ENCODE data around the gene RELL2. TPM values are rescaled to one million over a fixed set of nuclear protein-coding genes. Genes with fewer than 3 reads are reported as not detected.
"Not testable (repeated sequence)": the region's sequence is repeated elsewhere in the genome, so short reads cannot be mapped to it uniquely, and the experiment has no call there.

RELL2 gene, protein sequence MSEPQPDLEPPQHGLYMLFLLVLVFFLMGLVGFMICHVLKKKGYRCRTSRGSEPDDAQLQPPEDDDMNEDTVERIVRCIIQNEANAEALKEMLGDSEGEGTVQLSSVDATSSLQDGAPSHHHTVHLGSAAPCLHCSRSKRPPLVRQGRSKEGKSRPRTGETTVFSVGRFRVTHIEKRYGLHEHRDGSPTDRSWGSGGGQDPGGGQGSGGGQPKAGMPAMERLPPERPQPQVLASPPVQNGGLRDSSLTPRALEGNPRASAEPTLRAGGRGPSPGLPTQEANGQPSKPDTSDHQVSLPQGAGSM
- 1 to 10 TPM in 1 of 4 donors, under 1 TPM in 3; 0.57 to 1.3 (median 0.75) TPM for polyA plus RNA-seq (ENCODE audit: insufficient read length in 4 of 4)

GRCh38 chr5:141636413-141637122 lies at the start of gene RELL2, which contains the start of gene HDAC3:
Gene RELL2 (plus strand): TSS chr5:141636997. CDS start chr5:141638226, 1,229 bp downstream.
Gene HDAC3 (minus strand): TSS chr5:141636849. CDS start chr5:141636790, 59 bp downstream.
- peak in 2 of 4 donors; percentile 76 to 78 for DNase-seq (ENCODE audit: low read depth in 4 of 4, low spot score in 3 of 4)

GRCh38 chr5:141590127-141590526 lies 46.7 kb upstream of the RELL2 start:
- no peak for DNase-seq (ENCODE audit: low read depth in 4 of 4, low spot score in 3 of 4)

DNA sequence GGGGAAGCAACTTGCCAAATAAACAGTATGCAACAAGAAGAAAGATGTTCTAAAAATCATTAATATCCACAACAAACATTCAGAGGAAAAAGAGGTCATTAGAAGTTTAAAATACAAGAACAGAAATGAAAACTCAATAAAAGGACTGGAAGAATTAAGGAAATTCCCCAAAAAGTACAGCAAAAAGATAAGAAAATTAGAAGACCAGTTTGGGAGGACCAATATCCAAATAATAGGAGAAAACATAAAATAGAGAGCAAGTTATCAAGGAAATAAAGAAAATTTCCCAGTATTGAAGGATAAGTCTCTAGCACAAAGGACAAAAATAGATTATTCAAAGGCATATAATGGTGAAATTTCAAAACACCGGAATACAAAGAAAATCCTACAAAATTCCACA lies 39.9 kb upstream of the RELL2 start:
- no peak for DNase-seq (ENCODE audit: low read depth in 4 of 4, low spot score in 3 of 4)

DNA sequence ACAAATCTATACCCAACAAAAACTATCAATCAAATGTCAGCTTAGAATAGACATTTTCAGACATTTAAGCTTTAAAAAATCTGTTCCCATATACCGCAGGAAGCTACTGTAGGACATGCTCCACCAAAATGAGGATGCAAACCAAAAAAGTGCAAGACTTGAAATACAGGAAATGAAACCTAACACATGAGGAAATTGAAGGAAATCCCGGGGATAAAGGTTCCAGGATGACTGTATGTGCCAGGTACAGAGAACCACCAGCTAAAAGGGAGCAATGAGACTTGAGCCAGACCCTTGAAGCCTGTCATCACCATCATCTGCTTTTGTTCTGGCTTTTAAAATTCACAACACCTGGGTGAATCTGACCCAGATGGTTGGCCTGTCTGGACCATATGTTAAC lies 39.4 kb upstream of the RELL2 start:
- DNase-seq (ENCODE audit: low read depth in 4 of 4, low spot score in 3 of 4), result no peak

- DNase-seq (ENCODE audit: low read depth in 4 of 4, low spot score in 3 of 4), result no peak
Measured at GRCh38 chr5:141597814-141598213, 39.0 kb upstream of the RELL2 start.

DNA sequence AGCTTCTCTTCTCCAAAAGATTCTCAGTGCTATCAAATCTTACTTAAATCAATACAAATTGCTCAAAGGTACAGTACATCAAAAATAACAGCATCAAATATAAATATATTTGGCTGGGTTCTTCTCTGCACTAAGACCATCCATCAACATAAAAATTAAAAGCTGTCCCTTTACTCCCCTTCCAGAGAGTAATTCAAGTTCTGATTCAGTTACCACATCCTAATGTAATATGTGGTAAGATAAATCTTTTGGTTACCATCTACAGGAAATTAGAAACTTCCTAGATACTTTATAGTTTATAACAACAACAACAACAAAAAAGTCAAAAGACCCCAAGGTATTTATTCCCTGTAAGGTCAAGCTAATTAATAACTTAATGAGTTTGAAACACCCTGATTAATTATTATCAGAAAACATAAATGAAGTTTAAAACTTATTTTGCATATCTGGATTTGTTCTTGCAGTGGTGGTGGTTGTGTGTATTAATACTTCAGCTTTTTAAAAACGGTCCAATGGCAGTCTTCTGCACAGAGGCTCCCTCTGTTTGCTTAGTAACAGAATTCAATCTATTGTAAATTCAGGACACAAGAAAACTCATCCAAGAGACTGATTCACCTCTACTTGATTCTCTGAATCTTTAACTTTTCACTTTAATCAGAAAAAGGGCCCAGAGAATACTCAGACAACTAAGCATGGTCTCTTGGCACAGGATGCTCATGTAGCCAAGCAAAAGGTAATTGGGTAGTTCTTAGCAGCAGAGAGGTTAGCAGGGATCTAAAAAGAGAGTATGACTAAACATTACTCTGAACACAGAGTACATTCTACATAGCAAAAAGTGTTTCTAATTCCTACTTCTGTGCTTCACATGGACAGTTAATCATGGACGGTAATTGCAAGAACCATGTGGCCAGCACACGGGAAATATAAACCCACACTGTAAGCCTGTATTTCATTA lies 38.1 kb upstream of the RELL2 start:
- DNase-seq (ENCODE audit: low read depth in 4 of 4, low spot score in 3 of 4), result no peak

GRCh38 chr5:141602606-141603005 lies 34.2 kb upstream of the RELL2 start:
- DNase-seq (ENCODE audit: low read depth in 4 of 4, low spot score in 3 of 4), result no peak

- DNase-seq (ENCODE audit: low read depth in 4 of 4, low spot score in 3 of 4), result no peak
Measured at GRCh38 chr5:141603923-141604717, 32.7 kb upstream of the RELL2 start.

DNA sequence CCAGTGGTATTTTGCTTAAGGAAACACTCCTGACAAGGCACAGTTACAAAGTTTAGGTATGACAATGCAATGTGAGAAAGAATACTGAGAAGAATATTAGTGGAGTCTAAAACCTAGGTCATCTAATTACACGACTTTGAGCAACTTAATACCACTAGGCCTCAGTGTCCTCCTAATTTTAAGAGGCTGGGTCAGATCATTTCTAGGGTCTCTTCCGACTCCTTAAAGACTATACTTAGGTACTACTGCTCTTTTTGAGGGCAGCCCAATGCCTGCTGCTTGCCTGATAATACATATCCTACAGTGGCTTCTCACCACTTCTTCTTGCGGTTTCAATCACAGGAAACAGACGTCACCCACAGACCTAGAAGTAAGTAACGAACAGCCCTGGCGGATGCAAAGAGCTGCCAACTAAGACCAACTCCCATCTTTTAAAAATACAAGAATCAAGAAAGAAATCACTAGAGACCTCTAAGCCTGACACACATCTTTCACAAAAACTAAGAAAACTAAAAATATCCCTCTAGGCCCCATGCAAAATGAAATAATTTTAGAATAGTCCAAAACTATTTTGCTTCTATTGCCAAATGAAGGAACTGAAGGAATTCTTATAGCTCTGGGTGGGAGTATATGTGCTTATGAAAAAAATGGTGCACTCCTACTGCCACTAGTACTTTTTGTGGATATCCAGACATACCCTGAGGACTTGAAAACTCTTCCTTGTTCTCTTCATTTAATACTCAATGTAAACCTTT lies 31.1 kb upstream of the RELL2 start:
- DNase-seq (ENCODE audit: low read depth in 4 of 4, low spot score in 3 of 4), result no peak

- DNase-seq (ENCODE audit: low read depth in 4 of 4, low spot score in 3 of 4), result no peak
Measured at GRCh38 chr5:141608046-141608445, 28.8 kb upstream of the RELL2 start.

DNA sequence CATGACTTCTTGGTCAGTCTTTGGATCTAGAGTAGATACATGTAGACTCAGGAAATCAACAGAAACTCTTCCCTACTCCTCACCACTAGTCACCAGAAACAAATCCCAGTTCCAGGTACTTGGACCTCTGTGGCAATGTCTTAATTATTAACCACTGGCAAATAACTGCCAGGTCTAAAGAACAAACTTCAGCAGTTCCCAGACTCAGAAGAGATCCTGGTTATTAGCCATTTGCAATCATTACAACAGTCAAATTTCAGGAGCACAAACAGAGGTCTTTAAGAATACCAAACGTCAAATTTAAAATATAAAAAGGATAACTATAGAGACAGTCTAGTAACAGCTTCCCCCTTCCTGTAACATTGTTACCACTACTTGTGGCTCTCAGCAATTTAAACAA lies 28.2 kb upstream of the RELL2 start:
- DNase-seq (ENCODE audit: low read depth in 4 of 4, low spot score in 3 of 4), result no peak

DNA sequence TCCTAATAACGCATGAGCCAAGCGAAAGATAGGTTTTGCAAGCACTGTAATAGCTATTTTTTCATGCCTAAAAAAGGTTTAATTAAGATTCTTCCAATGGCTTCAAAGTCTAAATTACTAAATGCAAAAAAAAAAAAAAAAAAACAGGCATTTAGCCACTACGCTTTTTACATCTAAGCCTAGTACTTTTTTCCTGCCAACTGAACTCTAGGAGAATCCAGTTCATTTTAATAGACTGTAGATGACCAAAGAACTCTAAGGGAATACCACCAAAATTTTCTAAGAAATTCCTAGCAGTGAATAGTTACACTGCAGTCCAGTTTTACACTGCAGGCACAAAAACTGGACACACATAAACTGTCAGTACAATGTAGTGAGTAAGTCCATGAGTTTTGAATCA lies 27.8 kb upstream of the RELL2 start:
- DNase-seq (ENCODE audit: low read depth in 4 of 4, low spot score in 3 of 4), result no peak

DNA sequence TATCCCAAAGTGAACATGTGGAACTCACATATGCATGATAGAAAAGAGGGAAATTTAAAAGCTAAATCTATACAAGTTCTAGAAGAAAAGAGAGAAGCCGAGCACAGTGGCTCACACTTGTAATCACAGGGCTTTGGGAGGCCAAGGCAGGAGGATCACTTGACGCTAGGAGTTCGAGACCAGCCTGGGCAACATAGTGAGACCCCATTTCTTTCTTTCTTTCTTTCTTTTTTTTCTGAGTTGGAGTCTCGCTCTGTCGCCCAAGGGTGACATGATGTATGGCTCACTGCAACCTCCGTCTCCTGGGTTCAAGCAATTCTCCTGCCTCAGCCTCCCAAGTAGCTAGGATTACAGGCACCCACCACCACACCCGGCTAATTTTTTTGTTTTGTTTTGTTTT lies 26.9 kb upstream of the RELL2 start:
- DNase-seq (ENCODE audit: low read depth in 4 of 4, low spot score in 3 of 4), result not testable (repeated sequence)

DNA sequence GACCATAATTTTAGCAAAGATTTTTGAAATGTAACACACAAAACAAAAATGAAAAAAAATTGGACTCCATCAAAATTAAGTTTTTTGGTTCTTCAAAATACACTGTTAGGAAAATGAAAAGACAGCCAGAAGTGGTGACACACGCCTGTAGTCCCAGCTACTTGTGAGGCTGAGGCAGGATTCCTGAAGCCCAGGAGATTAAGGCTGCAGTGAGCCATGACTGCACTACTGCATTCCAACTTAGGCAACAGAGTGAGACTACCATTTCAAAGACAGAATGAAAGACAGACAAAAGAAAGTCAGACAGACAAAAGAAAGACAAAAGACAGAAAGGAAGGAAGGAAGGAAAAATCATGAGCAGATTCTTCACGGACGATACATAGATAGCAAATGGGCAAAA lies 25.5 kb upstream of the RELL2 start:
- no peak for DNase-seq (ENCODE audit: low read depth in 4 of 4, low spot score in 3 of 4)

- DNase-seq (ENCODE audit: low read depth in 4 of 4, low spot score in 3 of 4), result no peak
Measured at GRCh38 chr5:141613344-141613743, 23.5 kb upstream of the RELL2 start.

- no peak for DNase-seq (ENCODE audit: low read depth in 4 of 4, low spot score in 3 of 4)
Measured at GRCh38 chr5:141615991-141616720, 20.6 kb upstream of the RELL2 start.

DNA sequence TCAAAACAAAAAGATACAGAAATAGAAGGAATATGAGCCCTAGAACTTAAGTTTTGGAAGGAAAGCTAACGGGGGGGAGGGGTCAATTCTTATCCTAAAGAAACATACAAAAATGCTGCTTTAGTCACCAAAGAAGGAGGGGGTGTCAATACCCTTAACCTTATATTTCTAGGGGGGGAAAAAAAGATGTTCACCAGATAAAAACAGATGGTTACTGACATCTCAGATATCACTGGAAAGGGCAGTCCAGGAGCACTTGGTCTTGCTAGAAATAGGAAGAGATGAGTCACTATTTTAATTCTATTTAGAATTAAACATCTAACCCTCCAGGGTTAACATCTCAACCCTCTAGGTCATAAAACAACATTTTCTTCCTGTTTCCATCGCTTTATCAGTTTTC lies 19.7 kb upstream of the RELL2 start:
- DNase-seq (ENCODE audit: low read depth in 4 of 4, low spot score in 3 of 4), result no peak

GRCh38 chr5:141617682-141618029 lies 19.1 kb upstream of the RELL2 start:
- no peak for DNase-seq (ENCODE audit: low read depth in 4 of 4, low spot score in 3 of 4)

Data from left renal pelvis (tissue), 4 donors.